Subcutaneous abdominal adipose tissue (tissue), 5 donors: ENCODE data around the gene OR52E4.
A peak's percentile ranks its signal among the peaks of the same experiment; 100 is the strongest.

Experiments
- H3K27ac ChIP-seq: one replicate; pipeline ENCODE4 v1.7.0; 2013; ENCODE audit warnings: low read depth, mild to moderate bottlenecking, inconsistent platforms, low read length, moderate library complexity
- H3K27me3 ChIP-seq, 5 donors: one replicate each; pipeline ENCODE4 v1.7.0; 2013; ENCODE audit warnings: low read length in 5 of 5, inconsistent platforms in 1 of 5; ENCODE audit not compliant: control insufficient read depth in 5 of 5, insufficient read depth in 4 of 5
- H3K36me3 ChIP-seq, 5 donors: one replicate each; pipeline ENCODE4 v1.7.0; 2013; ENCODE audit warnings: low read length in 5 of 5; ENCODE audit not compliant: control insufficient read depth in 5 of 5, insufficient read depth in 5 of 5
- H3K4me1 ChIP-seq, 5 donors: one replicate each; pipeline ENCODE4 v1.7.0; 2013; ENCODE audit warnings: low read length in 5 of 5, mild to moderate bottlenecking in 3 of 5, moderate library complexity in 1 of 5; ENCODE audit not compliant: control insufficient read depth in 5 of 5, insufficient read depth in 5 of 5
- H3K4me3 ChIP-seq, 5 donors: one replicate each; pipeline ENCODE4 v1.7.0; 2013; ENCODE audit warnings: low read length in 5 of 5, low read depth in 1 of 5
- H3K9ac ChIP-seq, 5 donors: one replicate each; pipeline ENCODE4 v1.7.0; 2013; ENCODE audit warnings: low read length in 5 of 5, mild to moderate bottlenecking in 4 of 5, moderate library complexity in 3 of 5
- H3K9me3 ChIP-seq, 5 donors: one replicate each; pipeline ENCODE4 v1.7.0; 2013; ENCODE audit warnings: low read length in 5 of 5; ENCODE audit not compliant: control insufficient read depth in 5 of 5
- donor health status: healthy.
- donor health status: healthy.
- donor health status: healthy.
- donor health status: healthy.
- donor health status: healthy.

The OR52E4 gene

DNA sequence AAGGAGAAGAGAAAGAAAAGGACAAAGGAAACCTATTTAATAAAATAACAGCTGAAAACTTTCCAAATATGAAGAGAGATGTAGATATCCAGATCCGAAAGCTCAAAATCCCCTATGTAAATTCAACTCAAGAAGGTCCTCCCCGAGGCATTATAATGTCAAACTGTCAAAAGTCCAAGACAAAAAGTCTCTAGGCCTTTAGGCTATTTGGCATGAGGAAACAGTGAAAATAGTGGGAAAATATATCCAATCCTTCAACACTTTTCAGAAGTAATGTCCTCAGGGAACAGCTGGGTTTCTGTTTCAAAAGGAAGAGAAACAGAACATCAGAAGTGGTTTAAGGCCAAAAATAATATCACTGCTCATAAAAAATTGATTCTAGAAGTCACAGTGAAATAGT is 1.9 kb upstream of the OR52E4 start:
- Histone ChIP-seq H3K4me3 (no peak overlapping the region), H3K4me1 (peaks cover 0 to 4% (median 0%) of the 10 kb centered on the region in 5 donors), H3K9me3 (no peaks in the 10 kb centered on the region), H3K27ac (no peak overlapping the region), H3K36me3 (no peaks in the 10 kb centered on the region), H3K27me3 (no peaks in the 10 kb centered on the region), H3K9ac (no peak overlapping the region)

DNA sequence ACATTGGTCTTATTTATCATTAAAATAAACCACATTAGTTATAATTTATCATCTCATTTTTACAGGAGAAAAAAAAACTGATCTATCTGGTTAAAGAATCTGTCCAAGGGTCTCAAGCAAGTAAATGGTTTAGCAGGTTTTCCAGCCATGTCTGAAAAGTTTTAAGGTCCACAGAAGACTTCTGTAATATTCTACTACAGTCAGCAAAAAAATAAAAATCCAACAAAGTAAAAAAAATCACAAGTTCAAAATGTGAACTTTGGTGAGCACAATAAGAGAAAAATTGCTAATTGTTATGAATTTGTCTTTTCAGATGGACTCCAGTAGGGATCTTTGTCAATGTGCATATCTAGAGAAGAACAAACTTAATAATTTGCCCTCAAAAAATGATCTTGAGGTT is 1.3 kb downstream of the OR52E4 start:
- Histone ChIP-seq H3K27ac (no peak overlapping the region), H3K4me1 (peaks cover 0 to 4% (median 0%) of the 10 kb centered on the region in 5 donors), H3K9me3 (no peaks in the 10 kb centered on the region), H3K9ac (no peak overlapping the region), H3K4me3 (no peak overlapping the region), H3K36me3 (no peaks in the 10 kb centered on the region), H3K27me3 (no peaks in the 10 kb centered on the region)

- Histone ChIP-seq H3K4me3 (no peak overlapping the region), H3K27me3 (no peaks in the 10 kb centered on the region), H3K27ac (no peak overlapping the region), H3K4me1 (no peaks in the 10 kb centered on the region), H3K9me3 (no peaks in the 10 kb centered on the region), H3K36me3 (no peaks in the 10 kb centered on the region), H3K9ac (no peak overlapping the region)
Observed at GRCh38 chr11:5887172-5887571, 6.7 kb downstream of the OR52E4 start.

DNA sequence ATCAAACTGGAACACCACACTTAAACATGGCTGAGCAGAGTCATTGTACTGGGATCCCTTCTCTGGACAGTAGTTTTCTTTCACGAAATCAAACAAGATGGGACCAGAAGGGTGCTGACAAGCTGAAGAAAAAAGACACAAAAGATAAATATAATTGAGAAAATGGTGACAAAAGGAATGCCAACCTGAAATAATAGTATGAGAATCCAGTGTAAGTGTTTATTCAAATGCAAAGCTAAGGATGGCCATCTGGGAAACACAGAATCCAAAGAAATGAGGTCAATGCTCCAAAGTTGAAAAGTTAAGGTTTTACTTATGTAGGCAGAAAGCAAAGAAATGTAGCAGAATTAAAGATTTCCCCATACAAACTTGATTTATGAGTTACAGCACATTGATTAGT is 7.2 kb downstream of the OR52E4 start:
- H3K9ac ChIP-seq: no peak overlapping the region
- H3K27ac ChIP-seq: no peak overlapping the region
- H3K27me3 ChIP-seq: no peaks in the 10 kb centered on the region
- no peaks in the 10 kb centered on the region for H3K9me3 ChIP-seq
- no peaks in the 10 kb centered on the region for H3K36me3 ChIP-seq
- no peak overlapping the region for H3K4me3 ChIP-seq
- no peaks in the 10 kb centered on the region for H3K4me1 ChIP-seq

DNA sequence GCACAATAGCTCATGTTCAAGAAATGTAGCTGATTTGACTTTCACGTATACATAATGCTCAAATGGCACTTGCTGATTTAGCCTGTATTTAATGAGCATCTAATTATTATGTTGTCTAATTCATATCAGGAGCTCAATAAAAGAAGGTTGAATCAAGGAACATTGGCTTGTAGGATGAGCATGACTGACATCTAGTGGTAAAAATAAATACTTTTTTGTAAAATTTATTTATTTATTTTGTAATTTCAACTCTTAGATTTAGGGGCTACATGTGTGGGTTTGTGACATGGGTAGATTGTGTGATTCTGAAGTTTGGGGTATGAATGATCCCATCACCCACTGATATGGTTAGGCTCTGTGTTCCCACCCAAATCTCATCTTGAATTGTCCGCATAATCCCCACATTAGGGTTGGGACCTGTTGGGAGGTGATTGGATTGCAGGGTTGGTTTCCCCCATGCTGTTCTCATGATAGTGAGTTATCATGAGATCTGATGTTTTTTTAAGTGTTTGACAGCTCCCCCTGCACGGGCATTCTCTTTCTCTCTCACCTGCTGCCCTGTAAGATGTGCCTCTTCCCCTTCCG is 10.9 kb downstream of the OR52E4 start:
- no peaks in the 10 kb centered on the region for H3K4me1 ChIP-seq
- no peaks in the 10 kb centered on the region for H3K36me3 ChIP-seq
- H3K27me3 ChIP-seq: peaks cover 0 to 3% (median 0%) of the 10 kb centered on the region in 5 donors
- H3K9ac ChIP-seq: no peak overlapping the region
- no peaks in the 10 kb centered on the region for H3K9me3 ChIP-seq
- H3K27ac ChIP-seq: no peak overlapping the region
- H3K4me3 ChIP-seq: no peak overlapping the region

- H3K27ac ChIP-seq: no peak within 1 kb of the TSS
- H3K4me3 ChIP-seq: no peak within 1 kb of the TSS
- no peaks in the 10 kb centered on the region for H3K9me3 ChIP-seq
- no peaks in the 10 kb centered on the region for H3K36me3 ChIP-seq
- peaks cover 0 to 3% (median 0%) of the 10 kb centered on the region in 5 donors for H3K27me3 ChIP-seq
- H3K9ac ChIP-seq: no peak within 1 kb of the TSS
- H3K4me1 ChIP-seq: no peaks in the 10 kb centered on the region
Observed at GRCh38 chr11:5892908-5893307, 12.5 kb downstream of the OR52E4 start, which contains the start of gene OR52E5. Gene OR52E5, plus strand, starts transcription at chr11:5893208. Its CDS starts 7,569 bp downstream, at chr11:5900777.

DNA sequence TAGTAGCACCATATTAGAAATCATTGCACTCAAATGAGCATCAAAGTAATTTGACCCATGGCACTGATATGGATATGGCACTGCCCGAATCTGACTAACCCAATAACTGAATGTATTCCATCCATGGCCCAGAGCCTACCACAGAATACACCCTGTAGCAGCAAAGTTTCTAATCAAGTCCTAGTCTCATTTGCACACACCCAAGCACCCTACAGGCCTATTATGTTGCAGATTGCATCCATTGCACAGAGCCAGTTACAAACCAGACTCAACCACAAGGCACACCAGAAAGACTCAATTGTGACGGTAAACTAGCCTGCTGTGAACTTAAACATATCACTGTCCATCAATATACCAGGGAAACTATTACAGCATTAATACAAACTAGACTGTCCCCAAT is 19.1 kb downstream of the OR52E4 start:
- H3K36me3 ChIP-seq: no peaks in the 10 kb centered on the region
- no peaks in the 10 kb centered on the region for H3K27me3 ChIP-seq
- H3K9me3 ChIP-seq: no peaks in the 10 kb centered on the region
- H3K9ac ChIP-seq: no peak overlapping the region
- no peaks in the 10 kb centered on the region for H3K4me1 ChIP-seq
- H3K4me3 ChIP-seq: no peak overlapping the region
- H3K27ac ChIP-seq: no peak overlapping the region

DNA sequence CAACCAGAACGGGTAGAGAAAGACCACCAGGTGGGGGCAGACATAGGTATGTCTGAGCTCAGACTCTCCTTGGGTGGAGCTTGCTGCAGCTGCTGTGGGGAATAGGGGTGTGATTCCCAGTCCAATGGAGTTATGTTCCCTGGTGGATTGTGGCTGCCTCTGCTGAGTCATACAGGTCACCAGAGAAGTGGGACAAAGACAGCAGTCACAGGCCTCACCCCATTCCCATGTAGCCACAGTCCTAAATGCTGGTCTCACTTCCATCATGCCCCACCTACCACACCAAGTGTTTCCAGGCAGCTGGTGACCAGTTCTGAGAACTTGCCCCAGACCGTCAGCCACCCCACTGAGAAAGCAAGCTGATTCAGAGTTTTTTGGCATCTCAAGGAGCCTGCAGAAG is 30.1 kb downstream of the OR52E4 start:
- H3K9ac ChIP-seq: no peak overlapping the region
- no peaks in the 10 kb centered on the region for H3K4me1 ChIP-seq
- no peak overlapping the region for H3K27ac ChIP-seq
- no peak overlapping the region for H3K4me3 ChIP-seq
- no peaks in the 10 kb centered on the region for H3K27me3 ChIP-seq
- H3K36me3 ChIP-seq: no peaks in the 10 kb centered on the region
- peaks cover 0 to 3% (median 0%) of the 10 kb centered on the region in 5 donors for H3K9me3 ChIP-seq

DNA sequence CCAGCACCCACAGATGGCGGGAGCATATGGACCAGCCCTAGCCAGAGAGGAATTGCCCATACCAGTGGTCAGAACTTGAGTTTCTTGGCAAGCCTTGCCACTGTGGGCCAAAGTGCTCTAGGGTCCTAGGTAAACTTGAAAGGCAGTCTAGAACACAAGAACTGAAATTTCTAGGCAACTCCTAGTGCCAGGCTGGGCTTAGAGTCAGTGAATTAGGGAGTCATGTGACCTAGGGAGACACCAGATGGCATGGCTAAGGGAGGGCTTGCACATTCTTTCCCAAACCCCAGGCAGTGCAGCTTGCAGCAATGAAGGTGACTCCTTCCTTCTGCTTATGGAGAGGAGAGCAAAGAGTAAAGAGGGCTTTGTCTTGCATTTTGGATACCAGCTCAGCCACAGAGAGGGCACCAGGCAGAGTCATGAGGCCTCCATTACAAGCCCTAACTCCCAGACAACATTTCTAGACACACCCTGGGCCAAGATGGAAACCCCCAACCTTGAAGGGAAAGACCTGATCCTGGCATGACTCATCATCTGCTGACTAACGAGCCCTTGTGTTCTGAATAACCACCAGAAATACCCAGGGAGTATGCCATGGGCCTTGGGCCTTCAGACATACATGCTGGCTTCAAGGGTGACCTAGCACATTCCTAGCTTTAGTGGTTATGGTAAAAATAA is 42.5 kb downstream of the OR52E4 start:
- Histone ChIP-seq H3K4me1 (no peaks in the 10 kb centered on the region), H3K9me3 (peaks cover 0 to 15% (median 10%) of the 10 kb centered on the region in 5 donors), H3K9ac (no peak overlapping the region), H3K27ac (no peak overlapping the region), H3K36me3 (no peaks in the 10 kb centered on the region), H3K27me3 (no peaks in the 10 kb centered on the region), H3K4me3 (peak overlapping the region in 1 of 5 donors; percentile 22)

GRCh38 chr11:5923427-5923776 is 43.0 kb downstream of the OR52E4 start:
- H3K27ac ChIP-seq: no peak overlapping the region
- peaks cover 0 to 16% (median 10%) of the 10 kb centered on the region in 5 donors for H3K9me3 ChIP-seq
- H3K27me3 ChIP-seq: no peaks in the 10 kb centered on the region
- H3K4me1 ChIP-seq: no peaks in the 10 kb centered on the region
- H3K9ac ChIP-seq: no peak overlapping the region
- no peaks in the 10 kb centered on the region for H3K36me3 ChIP-seq
- H3K4me3 ChIP-seq: no peak overlapping the region
